IPS-NIHi11 (cell line): Measurements from ENCODE around the gene MBIP.
A peak's percentile ranks its signal among the peaks of the same experiment; 100 is the strongest.

Source experiments
- DNase-seq: peaks from one replicate; pipeline ENCODE4 v3.0.0; 2012; ENCODE audit warnings: mixed read lengths, low spot score

Gene MBIP

GRCh38 chr14:36264107-36264506 lies 56.3 kb downstream of the MBIP start:
- DNase-seq, result no peak

DNA sequence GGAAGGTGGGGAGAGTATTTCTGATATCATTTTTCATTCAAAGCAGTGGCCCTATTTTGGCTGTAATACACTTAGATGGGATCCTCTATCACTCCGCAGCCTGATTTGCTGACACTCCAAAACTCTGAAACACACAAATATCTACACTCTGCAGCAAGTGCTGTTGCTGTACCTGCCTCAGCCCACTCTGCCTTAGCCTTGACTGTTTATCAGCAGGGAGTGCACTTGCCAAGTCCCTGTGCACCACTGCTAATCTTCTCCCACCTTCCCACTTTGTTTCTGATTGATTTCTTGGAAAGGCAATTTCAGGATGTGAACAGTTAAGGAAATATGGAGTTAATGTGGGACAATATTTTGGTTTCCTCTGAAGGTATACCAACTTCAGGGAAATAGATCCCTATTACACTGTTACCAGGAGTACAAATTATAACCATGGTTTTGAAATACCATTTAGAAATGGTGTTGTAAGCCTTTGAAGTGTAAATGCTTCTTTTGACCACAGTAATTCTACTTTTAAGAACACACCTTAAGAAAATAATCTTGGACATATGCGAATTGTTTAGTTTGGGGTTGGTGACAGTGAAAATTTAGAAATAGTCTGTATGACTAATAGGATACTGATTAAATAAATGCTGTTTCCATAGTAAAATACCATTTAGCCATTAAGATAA lies 59.3 kb downstream of the MBIP start:
- DNase-seq, result no peak

- DNase-seq, result no peak
Measured at GRCh38 chr14:36258241-36258640, 62.2 kb downstream of the MBIP start.

GRCh38 chr14:36256126-36256801 lies 64.2 kb downstream of the MBIP start:
- DNase-seq, result no peak

GRCh38 chr14:36254020-36254624 lies 66.3 kb downstream of the MBIP start:
- DNase-seq, result peak; percentile 30
